ENCODE measurements around the gene MTX1.
A peak's percentile ranks its signal among the peaks of the same experiment; 100 is the strongest.

Gene MTX1

DNA sequence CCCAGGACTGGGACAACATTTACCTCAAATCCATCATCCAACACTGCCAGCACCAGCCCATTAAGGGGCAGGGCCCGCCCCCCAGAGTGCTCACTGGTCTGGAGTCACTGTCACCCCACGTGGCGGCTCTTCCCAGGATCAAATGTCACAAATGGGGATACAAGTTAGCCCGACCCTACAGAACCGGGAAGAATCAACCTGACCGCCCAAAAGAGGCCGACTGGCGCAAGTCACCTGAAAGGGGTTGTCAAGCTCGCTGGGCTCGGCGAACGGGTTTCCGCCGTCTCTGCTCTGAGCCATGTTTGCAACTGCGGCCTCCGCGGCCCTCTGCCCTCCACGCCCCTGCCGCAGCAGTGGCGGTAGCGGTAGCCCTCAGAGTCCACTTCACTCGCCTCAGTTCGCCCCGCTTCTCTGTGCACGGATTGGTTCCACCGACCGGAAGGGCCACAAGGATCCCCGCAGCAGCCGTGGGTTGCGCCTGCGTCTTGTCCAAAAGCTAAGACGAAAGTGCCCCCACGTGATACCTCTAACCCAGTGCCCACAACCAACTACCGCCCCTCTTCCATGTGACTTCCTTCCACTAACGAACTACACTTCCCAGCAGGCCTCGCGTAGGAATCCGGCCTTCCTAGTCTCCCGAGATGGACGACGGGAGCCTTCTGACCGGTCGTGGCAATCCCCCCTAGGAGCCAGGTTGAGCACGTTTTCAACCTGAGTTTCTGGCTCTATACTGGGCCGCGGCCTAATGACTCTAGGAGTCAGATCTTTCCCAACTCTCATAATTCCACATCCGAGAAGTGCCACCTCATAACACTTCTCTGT, 53.6 kb downstream of the MTX1 start, which contains the start of gene SCAMP3:
Gene SCAMP3, minus strand, starts transcription at position 509 of the 822 bp plus-strand sequence. Its CDS starts 209 bp downstream, at position 300.
- DNase-seq (ENCODE audit: low read depth), result peak; percentile 77

DNA sequence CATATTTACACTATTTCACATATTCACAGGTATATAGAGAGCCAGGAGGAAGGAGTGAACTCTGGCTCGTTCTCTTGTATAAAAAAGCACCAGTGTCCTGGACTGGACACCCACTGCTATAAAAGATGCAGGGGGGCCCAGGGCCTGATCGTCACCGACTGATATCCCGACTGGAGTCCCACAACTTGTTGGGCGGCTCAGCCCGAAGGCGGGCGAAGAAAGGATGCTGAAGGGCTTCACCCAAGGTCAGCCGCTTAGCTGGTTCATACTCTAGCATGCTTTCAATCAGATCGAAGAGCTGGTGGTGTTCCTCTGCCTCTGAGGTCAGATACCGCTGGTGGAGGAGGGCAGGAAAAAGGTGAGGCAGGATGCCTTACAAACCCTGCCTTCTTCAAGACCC, 54.6 kb downstream of the MTX1 start:
- DNase-seq (ENCODE audit: low read depth), result no peak
